ENCODE measurements around the gene ZIC1. TPM values are rescaled to one million over a fixed set of nuclear protein-coding genes. Genes with fewer than 3 reads are reported as not detected.

ZIC1 gene
- total RNA-seq, 2 experiments from 2014 or later: not detected

- no peak overlapping the region for H3K27ac ChIP-seq (ENCODE audit: low read depth, low read length, poor library complexity, severe bottlenecking)
- no peak overlapping the region for H2AFZ ChIP-seq (ENCODE audit: low read length)
- no peak for DNase-seq (ENCODE audit: low spot score)
- H3K79me2 ChIP-seq (ENCODE audit: insufficient read depth, low read depth, low read length): no peaks in the 10 kb centered on the region
- H4K20me1 ChIP-seq (ENCODE audit: insufficient read depth, low read length): no peaks in the 10 kb centered on the region
- H3K9me3 ChIP-seq (ENCODE audit: low read length): no peaks in the 10 kb centered on the region
- no peak overlapping the region for H3K4me3 ChIP-seq (ENCODE audit: low read depth, low read length, poor library complexity, severe bottlenecking)
- ChIA-PET CTCF (ENCODE audit: unreplicated experiment) (no interaction called here), POLR2A (no interaction called here)
- H3K36me3 ChIP-seq (ENCODE audit: insufficient read depth, low read length): no peaks in the 10 kb centered on the region
- intact Hi-C loops (cut with micrococcal nuclease; ENCODE audit: unreplicated experiment): no loop called here
- TF ChIP-seq CTCF (conservative IDR thresholded peaks at IDR 0.05; ENCODE audit: low read length) (no peak), EZH2phosphoT487 (IDR thresholded peaks at IDR 0.05; ENCODE audit: borderline replicate concordance, low read depth, low read length) (no peak)
- H3K4me2 ChIP-seq (ENCODE audit: low read length): no peak overlapping the region
- BruUV-seq (replicated peaks): no TSS peak
- no peaks in the 10 kb centered on the region for H3K4me1 ChIP-seq (ENCODE audit: insufficient read depth, low read length, poor library complexity, severe bottlenecking)
- H3K9me2 ChIP-seq (ENCODE audit: insufficient read depth, low read length): no peaks in the 10 kb centered on the region
Measured at GRCh38 chr3:147420353-147421183, 11.4 kb downstream of the ZIC1 start.

DNA sequence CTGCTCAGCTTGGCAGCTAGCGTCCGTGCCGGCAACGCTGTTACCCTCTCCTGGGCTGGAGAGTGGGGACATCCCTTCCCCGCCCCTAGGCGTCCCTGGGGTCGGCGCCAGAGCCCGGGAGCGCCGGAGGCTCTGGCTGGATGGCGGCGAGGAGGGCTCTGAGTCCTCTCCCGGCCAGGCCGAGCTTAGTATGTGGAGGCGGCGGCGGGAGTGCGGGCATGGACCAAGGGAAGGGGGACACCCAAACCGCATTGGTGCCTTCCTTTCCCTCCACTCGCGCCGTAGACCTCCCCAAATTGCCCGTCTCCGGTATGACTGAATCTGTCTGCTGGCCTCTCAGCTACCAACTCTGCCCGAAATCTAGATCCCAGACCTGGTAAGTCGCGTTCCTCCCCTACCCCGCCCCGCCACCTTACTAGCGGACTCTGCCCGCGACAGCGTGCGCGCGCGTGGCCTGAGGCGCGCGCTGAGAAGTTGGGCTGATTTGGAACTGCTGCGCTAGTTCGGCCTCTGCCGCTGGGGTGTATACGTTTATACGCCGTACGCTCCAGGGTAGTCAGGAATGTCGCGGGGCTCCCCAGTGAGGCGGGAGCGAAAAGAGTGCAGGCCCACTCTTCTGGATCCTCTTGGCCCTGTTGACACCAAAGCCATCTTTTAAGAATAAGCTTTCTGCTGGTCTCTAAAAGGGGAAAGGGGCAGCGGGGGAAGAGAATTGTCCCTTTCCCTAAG, 12.2 kb downstream of the ZIC1 start:
- Histone ChIP-seq H3K9me2 (ENCODE audit: insufficient read depth, low read length) (no peaks in the 10 kb centered on the region), H3K27ac (ENCODE audit: low read depth, low read length, poor library complexity, severe bottlenecking) (no peak overlapping the region), H3K4me2 (ENCODE audit: low read length) (no peak overlapping the region), H3K4me3 (ENCODE audit: low read depth, low read length, poor library complexity, severe bottlenecking) (no peak overlapping the region), H3K9me3 (ENCODE audit: low read length) (no peaks in the 10 kb centered on the region), H3K4me1 (ENCODE audit: insufficient read depth, low read length, poor library complexity, severe bottlenecking) (no peaks in the 10 kb centered on the region), H3K36me3 (ENCODE audit: insufficient read depth, low read length) (no peaks in the 10 kb centered on the region), H4K20me1 (ENCODE audit: insufficient read depth, low read length) (no peaks in the 10 kb centered on the region), H3K79me2 (ENCODE audit: insufficient read depth, low read depth, low read length) (no peaks in the 10 kb centered on the region), H2AFZ (ENCODE audit: low read length) (no peak overlapping the region)
- no peak for DNase-seq (ENCODE audit: low spot score)
- intact Hi-C loops (cut with micrococcal nuclease; ENCODE audit: unreplicated experiment): no loop called here
- ChIA-PET POLR2A (interaction anchor here (0.6 kb wide), 1 partner anchor 820 kb away, joined by 3 read pairs; no protein-coding TSS in a partner anchor), CTCF (ENCODE audit: unreplicated experiment) (interaction anchor here (0.6 kb wide), 1 partner anchor 204 kb away, joined by 3 read pairs; no protein-coding TSS in a partner anchor)
- no peak for TF ChIP-seq EZH2phosphoT487 (IDR thresholded peaks at IDR 0.05; ENCODE audit: borderline replicate concordance, low read depth, low read length)
- no peak for TF ChIP-seq CTCF (conservative IDR thresholded peaks at IDR 0.05; ENCODE audit: low read length)
- BruUV-seq (replicated peaks): no TSS peak
